ENCODE measurements around the gene PCCA.

DNA sequence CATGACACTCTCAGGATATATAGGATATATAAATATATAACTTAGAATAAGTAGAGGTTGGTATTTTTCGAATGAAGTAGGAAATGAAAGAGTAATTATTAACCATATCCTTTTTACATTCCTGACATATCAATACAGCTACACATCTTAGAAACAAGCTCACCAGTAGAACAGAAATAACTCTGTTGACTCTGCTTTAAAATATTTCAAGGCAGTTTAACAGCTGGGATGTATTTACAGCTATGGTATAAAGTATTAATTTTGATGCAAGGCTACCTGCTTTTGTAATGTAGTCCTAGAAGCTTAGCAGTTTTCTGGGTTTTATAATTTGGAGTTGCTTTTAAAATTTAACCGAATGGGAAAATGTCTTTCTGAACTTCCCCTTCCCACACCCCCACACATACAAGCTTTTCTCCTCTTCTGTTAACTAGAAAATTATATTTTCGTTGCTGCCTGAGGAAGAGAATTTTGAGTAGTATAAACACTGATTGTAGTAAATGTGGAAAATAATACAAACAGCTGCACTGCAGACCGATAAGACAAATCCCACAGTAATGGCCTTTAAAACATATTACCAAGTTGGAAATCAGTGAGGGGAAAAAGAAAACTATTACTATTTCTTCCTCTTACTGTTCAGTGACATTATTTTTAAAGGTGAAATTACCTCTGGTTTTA lies 352.0 kb downstream of the PCCA start:
- TF ChIP-seq, protein P1, sequence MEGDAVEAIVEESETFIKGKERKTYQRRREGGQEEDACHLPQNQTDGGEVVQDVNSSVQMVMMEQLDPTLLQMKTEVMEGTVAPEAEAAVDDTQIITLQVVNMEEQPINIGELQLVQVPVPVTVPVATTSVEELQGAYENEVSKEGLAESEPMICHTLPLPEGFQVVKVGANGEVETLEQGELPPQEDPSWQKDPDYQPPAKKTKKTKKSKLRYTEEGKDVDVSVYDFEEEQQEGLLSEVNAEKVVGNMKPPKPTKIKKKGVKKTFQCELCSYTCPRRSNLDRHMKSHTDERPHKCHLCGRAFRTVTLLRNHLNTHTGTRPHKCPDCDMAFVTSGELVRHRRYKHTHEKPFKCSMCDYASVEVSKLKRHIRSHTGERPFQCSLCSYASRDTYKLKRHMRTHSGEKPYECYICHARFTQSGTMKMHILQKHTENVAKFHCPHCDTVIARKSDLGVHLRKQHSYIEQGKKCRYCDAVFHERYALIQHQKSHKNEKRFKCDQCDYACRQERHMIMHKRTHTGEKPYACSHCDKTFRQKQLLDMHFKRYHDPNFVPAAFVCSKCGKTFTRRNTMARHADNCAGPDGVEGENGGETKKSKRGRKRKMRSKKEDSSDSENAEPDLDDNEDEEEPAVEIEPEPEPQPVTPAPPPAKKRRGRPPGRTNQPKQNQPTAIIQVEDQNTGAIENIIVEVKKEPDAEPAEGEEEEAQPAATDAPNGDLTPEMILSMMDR (IDR thresholded peaks at IDR 0.05) = no peak
- TF ChIP-seq POLR2A (IDR thresholded peaks at IDR 0.05) = no peak

All from Peyer's patch (tissue), 4 donors.